Stimulated activated CD8-positive, alpha-beta memory T cell treated with anti-CD3 and anti-CD28 coated beads, Interleukin-15, amount 100 ng/mL, for 48 hours (primary cell): ENCODE results near the gene AFDN.
"Not testable (repeated sequence)": the region's sequence is repeated elsewhere in the genome, so short reads cannot be mapped to it uniquely, and the experiment has no call there.

Experiments used
- DNase-seq, 2 donors: peaks; one replicate each; pipeline ENCODE4 v3.0.0-alpha.2; 2020; ENCODE audit warnings: low read depth in 2 of 2

AFDN gene

GRCh38 chr6:167951781-167952511 is 125.2 kb downstream of the AFDN start:
- no peak for DNase-seq

- no peak for DNase-seq
These were observed 125.8 kb downstream of the AFDN start for GRCh38 chr6:167952512-167952859.

GRCh38 chr6:167953551-167953950 is 126.8 kb downstream of the AFDN start:
- DNase-seq = no peak

GRCh38 chr6:167954151-167954550 is 127.4 kb downstream of the AFDN start:
- no peak for DNase-seq

DNA sequence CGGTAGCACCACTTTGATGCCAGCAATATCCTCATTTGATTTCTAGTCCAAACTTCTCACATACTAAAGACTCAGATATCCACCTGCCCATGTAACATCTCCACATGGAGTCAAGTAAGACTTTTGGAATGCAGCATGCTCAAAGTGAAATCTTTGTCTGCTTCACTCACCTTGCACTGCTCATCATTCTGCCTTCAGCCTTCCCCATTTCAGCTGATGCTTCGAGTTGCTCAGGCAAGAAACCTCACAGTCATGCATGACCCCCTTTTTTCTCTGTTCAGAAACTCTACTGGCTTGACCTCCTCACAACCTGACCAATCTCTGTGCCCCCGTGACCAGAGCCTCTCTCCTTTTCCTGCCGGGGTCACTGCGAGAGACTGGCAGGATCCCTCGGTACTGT is 129.8 kb downstream of the AFDN start:
- no peak for DNase-seq

- DNase-seq = no peak
These were observed 130.3 kb downstream of the AFDN start for GRCh38 chr6:167956983-167957492.

GRCh38 chr6:167957626-167958025 is 130.9 kb downstream of the AFDN start:
- no peak for DNase-seq

DNA sequence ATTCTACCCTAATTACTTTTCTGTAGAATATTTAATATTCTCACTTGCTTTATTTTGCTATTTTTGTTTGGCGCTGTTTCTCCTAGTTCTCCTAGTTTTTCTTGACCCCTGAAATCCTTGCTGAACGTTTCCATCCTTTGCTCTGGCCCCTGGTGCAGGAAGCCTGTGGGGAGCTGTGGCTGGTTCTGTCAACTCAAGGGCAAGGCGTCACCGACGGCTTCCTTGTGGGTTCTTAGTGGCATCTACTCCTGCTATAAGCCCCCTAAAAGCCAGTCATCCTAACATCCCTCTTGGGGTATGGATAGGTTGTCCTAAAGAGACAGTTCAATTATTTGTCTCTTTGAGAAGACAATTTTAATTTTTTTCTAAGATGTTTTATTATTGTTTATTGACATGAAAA is 133.9 kb downstream of the AFDN start:
- no peak for DNase-seq

- DNase-seq = no peak
These were observed 136.0 kb downstream of the AFDN start for GRCh38 chr6:167962711-167963110.

DNA sequence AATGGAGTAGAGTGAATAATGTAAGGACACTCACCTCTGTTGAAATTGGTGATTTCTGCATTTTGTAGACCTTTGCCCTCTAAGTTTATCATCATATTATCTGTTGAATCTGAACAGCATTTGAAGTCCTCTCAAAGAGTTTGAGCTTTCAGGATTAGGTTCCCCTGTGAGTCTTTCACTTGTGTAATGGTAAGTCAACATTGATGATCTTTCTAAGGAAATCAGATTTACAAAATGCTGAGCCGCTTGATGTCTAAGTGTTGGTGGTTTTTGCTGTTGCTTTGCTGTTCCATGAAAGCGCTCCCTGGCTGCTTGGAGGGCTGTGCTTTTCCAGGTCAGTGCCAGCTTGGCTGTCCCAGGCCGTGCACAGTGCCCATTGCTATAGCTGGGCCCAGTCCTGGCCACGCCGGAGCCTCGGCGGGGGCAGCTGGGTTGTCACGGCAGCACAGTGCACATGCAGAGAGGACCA is 136.9 kb downstream of the AFDN start:
- DNase-seq = no peak

DNA sequence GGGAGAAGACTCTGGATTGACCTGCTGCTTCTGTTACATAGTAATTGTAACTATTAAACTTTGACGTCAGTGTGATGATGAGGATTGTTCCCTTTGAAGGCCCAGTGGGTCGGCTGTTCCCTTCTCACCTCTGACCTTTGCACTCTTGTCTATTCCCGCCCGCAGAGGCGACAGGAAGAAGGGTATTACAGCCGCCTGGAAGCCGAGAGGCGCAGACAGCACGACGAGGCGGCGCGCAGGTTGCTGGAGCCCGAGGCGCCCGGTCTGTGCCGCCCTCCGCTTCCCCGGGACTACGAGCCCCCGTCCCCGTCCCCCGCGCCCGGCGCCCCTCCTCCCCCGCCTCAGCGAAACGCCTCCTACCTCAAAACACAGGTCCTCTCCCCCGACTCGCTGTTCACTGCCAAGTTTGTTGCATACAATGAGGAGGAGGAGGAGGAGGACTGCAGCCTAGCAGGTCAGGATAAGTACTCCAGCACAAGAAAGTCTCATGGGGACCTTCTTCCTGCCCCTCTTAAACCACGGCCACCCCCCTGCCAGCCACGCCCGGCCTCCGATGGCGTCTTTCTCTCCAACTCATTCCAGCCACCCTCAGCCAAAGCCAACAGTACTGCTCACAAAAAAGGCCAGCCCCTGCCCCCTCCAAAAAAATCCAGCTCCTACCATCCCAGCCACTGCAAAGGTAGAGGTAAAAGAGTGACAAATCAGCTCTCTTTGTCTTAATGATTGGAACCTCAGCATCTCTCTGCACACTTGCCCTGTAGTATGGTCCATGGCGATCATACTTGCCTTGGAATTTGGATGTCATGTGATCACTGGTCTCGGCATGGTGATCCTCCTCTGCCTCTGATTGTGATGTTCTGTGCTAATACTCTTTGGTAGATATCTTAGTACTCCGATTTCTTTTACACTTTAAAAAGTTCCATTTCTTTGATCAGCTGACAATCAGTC is 139.2 kb downstream of the AFDN start:
- DNase-seq = no peak

DNA sequence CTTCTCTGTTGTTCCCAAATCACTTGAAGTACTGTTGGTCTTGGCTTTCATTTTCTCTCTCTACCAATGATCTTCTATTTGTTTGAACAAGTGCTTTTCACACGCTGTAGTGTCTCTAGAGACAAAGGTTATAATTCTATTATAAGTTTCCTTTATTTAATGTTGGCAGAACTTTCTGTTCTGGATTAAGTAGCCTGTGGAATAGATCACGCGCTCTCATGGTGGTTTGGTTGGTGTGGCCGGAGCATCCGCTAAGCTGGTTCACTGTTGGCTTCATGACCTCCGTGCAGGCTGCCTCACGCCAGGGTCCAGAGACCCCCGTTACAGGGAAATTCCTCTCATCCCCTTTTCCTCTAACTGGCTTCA is 139.8 kb downstream of the AFDN start:
- DNase-seq = no peak

DNA sequence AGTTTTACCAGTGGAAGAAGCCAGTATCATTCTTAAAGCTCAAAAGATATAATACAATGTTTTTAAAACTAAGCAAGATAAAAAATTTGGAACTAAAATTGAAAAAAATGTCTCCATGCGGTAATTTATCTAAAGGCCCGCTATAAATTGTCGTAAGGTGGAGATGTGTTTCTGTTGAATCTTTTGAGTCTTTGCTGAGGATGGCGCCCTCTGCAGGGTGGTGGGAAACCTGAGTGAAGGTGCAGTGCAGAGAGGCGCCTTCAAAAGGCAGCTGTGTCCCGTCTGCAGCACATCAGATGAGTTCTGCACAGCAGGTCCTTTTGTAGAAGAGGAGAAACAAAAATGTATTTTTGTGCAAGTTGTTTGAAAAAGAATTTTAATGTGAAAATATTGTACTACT is 141.4 kb downstream of the AFDN start:
- DNase-seq = peak in 1 of 2 donors; percentile 6

GRCh38 chr6:167970230-167970629 is 143.5 kb downstream of the AFDN start:
- no peak for DNase-seq

GRCh38 chr6:167972193-167972592 is 145.5 kb downstream of the AFDN start:
- no peak for DNase-seq

GRCh38 chr6:167973148-167973885 is 146.6 kb downstream of the AFDN start:
- DNase-seq = no peak

DNA sequence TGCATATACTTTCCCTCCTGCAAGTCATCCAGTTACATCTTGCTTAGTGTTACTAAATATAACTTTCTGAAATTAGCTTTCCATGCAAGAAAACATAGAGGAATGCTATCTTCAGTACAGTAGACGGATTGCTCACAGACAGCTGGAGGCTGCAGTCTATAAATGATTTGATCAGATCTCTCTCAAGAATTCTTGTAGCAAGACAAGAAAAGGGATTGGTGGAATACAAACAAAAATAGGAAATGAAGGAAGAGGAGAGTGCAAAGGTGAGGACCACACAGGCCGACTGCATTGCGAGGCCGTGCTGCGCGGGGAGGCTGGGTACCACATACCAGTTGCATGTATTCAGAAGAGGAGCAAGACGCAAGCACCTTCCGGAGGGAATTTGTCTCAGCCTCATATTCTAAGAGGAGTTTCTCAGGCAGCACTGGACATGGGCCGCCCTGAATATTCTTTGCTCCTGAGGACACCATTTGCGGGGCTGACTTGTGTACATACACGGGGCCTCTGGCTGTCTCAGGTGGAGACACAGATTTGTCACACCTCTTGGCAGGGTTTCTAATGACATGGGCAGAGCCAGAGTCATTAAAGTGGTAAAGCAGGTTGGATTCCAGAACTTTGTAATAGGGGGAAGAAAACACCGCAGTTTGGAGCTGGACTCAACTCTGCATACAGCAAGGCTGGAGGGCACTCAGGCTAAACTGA is 148.1 kb downstream of the AFDN start:
- no peak for DNase-seq

- no peak for DNase-seq
These were observed 148.7 kb downstream of the AFDN start for GRCh38 chr6:167975458-167975857.

GRCh38 chr6:167976116-167976657 is 149.5 kb downstream of the AFDN start:
- not testable (repeated sequence) for DNase-seq

DNA sequence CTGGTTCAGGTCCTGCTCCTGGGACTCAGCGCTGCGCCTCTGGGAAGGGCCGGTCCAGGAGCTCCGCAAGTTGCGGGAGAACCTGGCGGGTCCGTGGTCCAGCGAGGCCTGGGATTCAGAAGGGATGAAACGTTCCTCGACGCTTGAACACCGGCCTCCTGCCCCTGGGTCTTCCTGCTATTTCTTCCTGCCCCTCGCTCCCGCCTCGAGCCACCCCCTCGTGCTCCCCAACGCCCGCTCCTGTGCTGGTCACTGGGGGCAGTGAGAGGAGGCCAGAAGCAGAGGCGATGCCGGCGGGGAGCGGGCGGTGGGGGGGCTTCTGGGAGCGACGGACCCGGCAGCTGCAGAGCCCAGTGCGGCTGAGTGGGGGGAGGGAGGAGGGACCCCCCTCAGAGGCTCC is 150.0 kb downstream of the AFDN start:
- no peak for DNase-seq
